GM12878 (cell line): ENCODE measurements around the gene CCDC28B.

Experiments used
- ASH2L ChIP-seq: fragments of 300-600, 200-600 bp; sonication (generic); IDR thresholded peaks from 2 replicates; pipeline ENCODE4 v1.6.1; 2017; ENCODE audit warnings: low read depth, mild to moderate bottlenecking, borderline replicate concordance
- EP300 ChIP-seq, 2 experiments: fragments of 150-350 bp in 1 of 2; IDR thresholded peaks; 2 replicates each; pipeline ENCODE4 v1.6.1; 2011 to 2012; ENCODE audit warnings: low read depth in 2 of 2, low read length in 2 of 2, borderline replicate concordance in 1 of 2, improper control_type of control experiment in 1 of 2, inconsistent platforms in 1 of 2; ENCODE audit not compliant: control insufficient read depth in 1 of 2
- EZH2 ChIP-seq: IDR thresholded peaks from 2 replicates; pipeline ENCODE4 v1.6.1; 2012; ENCODE audit warnings: low read depth, mild to moderate bottlenecking, control low read depth, inconsistent platforms, low read length, borderline replicate concordance; ENCODE audit not compliant: control insufficient read depth
- MAX ChIP-seq: IDR thresholded peaks from 2 replicates; pipeline ENCODE4 v1.6.1; 2012; ENCODE audit warnings: low read depth, low read length, improper control_type of control experiment
- MEF2B ChIP-seq: fragments of 450-650 bp; IDR thresholded peaks from 2 replicates; pipeline ENCODE4 v1.6.1; 2018; ENCODE audit warnings: mild to moderate bottlenecking, moderate library complexity; ENCODE audit not compliant: partially characterized antibody, poor library complexity, severe bottlenecking
- POLR2A ChIP-seq: IDR thresholded peaks from 2 replicates; pipeline ENCODE4 v1.6.1; 2011; ENCODE audit warnings: low read depth, mild to moderate bottlenecking, low read length
- RAD21 ChIP-seq: IDR thresholded peaks from 2 replicates; pipeline ENCODE4 v1.6.1; 2011; ENCODE audit warnings: mild to moderate bottlenecking, low read depth, low read length, moderate library complexity; ENCODE audit not compliant: insufficient read depth
- REST ChIP-seq: IDR thresholded peaks from 2 replicates; pipeline ENCODE4 v1.6.1; 2012; ENCODE audit warnings: mild to moderate bottlenecking, low read depth, low read length
- SPI1 ChIP-seq: IDR thresholded peaks from 2 replicates; pipeline ENCODE4 v1.6.1; 2011; ENCODE audit warnings: low read depth, mild to moderate bottlenecking, low read length, moderate library complexity, borderline replicate concordance; ENCODE audit not compliant: insufficient read depth
- STAT1 ChIP-seq: fragments of 450-650 bp; conservative IDR thresholded peaks from 2 replicates; pipeline ENCODE4 v1.6.1; 2014; ENCODE audit warnings: antibody characterized with exemption, mild to moderate bottlenecking
- USF2 ChIP-seq: IDR thresholded peaks from 2 replicates; pipeline ENCODE4 v1.6.1; 2011; ENCODE audit warnings: low read depth, low read length, improper control_type of control experiment, borderline replicate concordance
- TF ChIP-seq, protein P1 (sequence below): fragments of 450-650 bp; IDR thresholded peaks from 2 replicates; pipeline ENCODE4 v1.6.1; 2016; ENCODE audit warnings: mild to moderate bottlenecking
- TF ChIP-seq, protein P2 (sequence below), 3 experiments: IDR thresholded peaks in 2 of 3; conservative IDR thresholded peaks in 1 of 3; 2 replicates each; pipeline ENCODE4 v1.5.1; 2011; ENCODE audit warnings: low read depth in 3 of 3, low read length in 3 of 3, mild to moderate bottlenecking in 3 of 3, control low read depth in 2 of 3, moderate library complexity in 2 of 3, inconsistent platforms in 1 of 3, mixed read lengths in 1 of 3; ENCODE audit not compliant: control insufficient read depth in 2 of 3, insufficient read depth in 1 of 3; ENCODE audit errors: extremely low read depth in 1 of 3
- TF ChIP-seq, protein P3 (sequence below): fragments of 450-650 bp; IDR thresholded peaks from 2 replicates; pipeline ENCODE4 v1.6.1; 2016; ENCODE audit warnings: mild to moderate bottlenecking, moderate library complexity, borderline replicate concordance

- TF ChIP-seq MEF2B (no peak), POLR2A (no peak), SPI1 (no peak), EZH2 (no peak), EP300 (IDR thresholded peaks at IDR 0.05; ENCODE audit: borderline replicate concordance in 1 of 2, control insufficient read depth in 1 of 2, low read depth in 2 of 2, low read length in 2 of 2) (no peak), RAD21 (no peak), ASH2L (no peak), MAX (no peak), STAT1 (no peak), USF2 (no peak), REST (no peak)
- TF ChIP-seq, protein P1, sequence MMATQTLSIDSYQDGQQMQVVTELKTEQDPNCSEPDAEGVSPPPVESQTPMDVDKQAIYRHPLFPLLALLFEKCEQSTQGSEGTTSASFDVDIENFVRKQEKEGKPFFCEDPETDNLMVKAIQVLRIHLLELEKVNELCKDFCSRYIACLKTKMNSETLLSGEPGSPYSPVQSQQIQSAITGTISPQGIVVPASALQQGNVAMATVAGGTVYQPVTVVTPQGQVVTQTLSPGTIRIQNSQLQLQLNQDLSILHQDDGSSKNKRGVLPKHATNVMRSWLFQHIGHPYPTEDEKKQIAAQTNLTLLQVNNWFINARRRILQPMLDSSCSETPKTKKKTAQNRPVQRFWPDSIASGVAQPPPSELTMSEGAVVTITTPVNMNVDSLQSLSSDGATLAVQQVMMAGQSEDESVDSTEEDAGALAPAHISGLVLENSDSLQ: no peak
- TF ChIP-seq, protein P2, sequence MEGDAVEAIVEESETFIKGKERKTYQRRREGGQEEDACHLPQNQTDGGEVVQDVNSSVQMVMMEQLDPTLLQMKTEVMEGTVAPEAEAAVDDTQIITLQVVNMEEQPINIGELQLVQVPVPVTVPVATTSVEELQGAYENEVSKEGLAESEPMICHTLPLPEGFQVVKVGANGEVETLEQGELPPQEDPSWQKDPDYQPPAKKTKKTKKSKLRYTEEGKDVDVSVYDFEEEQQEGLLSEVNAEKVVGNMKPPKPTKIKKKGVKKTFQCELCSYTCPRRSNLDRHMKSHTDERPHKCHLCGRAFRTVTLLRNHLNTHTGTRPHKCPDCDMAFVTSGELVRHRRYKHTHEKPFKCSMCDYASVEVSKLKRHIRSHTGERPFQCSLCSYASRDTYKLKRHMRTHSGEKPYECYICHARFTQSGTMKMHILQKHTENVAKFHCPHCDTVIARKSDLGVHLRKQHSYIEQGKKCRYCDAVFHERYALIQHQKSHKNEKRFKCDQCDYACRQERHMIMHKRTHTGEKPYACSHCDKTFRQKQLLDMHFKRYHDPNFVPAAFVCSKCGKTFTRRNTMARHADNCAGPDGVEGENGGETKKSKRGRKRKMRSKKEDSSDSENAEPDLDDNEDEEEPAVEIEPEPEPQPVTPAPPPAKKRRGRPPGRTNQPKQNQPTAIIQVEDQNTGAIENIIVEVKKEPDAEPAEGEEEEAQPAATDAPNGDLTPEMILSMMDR (IDR thresholded peaks at IDR 0.05 in 2 of 3, conservative IDR thresholded peaks at IDR 0.05 in 1 of 3; ENCODE audit: control insufficient read depth in 2 of 3, extremely low read depth in 1 of 3, insufficient read depth in 1 of 3, low read depth in 3 of 3, low read length in 3 of 3): no peak
- TF ChIP-seq, protein P3, sequence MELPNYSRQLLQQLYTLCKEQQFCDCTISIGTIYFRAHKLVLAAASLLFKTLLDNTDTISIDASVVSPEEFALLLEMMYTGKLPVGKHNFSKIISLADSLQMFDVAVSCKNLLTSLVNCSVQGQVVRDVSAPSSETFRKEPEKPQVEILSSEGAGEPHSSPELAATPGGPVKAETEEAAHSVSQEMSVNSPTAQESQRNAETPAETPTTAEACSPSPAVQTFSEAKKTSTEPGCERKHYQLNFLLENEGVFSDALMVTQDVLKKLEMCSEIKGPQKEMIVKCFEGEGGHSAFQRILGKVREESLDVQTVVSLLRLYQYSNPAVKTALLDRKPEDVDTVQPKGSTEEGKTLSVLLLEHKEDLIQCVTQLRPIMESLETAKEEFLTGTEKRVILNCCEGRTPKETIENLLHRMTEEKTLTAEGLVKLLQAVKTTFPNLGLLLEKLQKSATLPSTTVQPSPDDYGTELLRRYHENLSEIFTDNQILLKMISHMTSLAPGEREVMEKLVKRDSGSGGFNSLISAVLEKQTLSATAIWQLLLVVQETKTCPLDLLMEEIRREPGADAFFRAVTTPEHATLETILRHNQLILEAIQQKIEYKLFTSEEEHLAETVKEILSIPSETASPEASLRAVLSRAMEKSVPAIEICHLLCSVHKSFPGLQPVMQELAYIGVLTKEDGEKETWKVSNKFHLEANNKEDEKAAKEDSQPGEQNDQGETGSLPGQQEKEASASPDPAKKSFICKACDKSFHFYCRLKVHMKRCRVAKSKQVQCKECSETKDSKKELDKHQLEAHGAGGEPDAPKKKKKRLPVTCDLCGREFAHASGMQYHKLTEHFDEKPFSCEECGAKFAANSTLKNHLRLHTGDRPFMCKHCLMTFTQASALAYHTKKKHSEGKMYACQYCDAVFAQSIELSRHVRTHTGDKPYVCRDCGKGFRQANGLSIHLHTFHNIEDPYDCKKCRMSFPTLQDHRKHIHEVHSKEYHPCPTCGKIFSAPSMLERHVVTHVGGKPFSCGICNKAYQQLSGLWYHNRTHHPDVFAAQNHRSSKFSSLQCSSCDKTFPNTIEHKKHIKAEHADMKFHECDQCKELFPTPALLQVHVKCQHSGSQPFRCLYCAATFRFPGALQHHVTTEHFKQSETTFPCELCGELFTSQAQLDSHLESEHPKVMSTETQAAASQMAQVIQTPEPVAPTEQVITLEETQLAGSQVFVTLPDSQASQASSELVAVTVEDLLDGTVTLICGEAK: no peak
Measured at GRCh38 chr1:32150847-32151246, 49.5 kb upstream of the CCDC28B start.
